Esophagus muscularis mucosa (tissue), 4 donors: ENCODE data around the gene ACTL10. TPM values are rescaled to one million over a fixed set of nuclear protein-coding genes. Genes with fewer than 3 reads are reported as not detected.

Source experiments
- DNase-seq: peaks from one replicate; pipeline ENCODE4 v3.0.0-alpha.2; 2017; ENCODE audit errors: extremely low spot score
- H3K27ac ChIP-seq, 4 donors: fragments of 200-600 bp; sonication (generic); replicated peaks in 1 of 4; 1 replicate in 3 of 4; 2 replicates in 1 of 4; pipeline ENCODE4 v1.5.1; 2016 to 2019; ENCODE audit warnings: mild to moderate bottlenecking in 1 of 4
- H3K27me3 ChIP-seq, 4 donors: fragments of 200-600 bp; sonication (generic); one replicate each; pipeline versions ENCODE4 v1.5.1 to v1.6.0; 2016 to 2019
- H3K36me3 ChIP-seq, 4 donors: fragments of 200-600 bp; sonication (generic); one replicate each; pipeline ENCODE4 v1.5.1; 2016 to 2019
- H3K4me1 ChIP-seq, 4 donors: fragments of 200-600 bp; sonication (generic); one replicate each; pipeline ENCODE4 v1.5.1; 2016 to 2019
- H3K4me3 ChIP-seq, 4 donors: fragments of 200-600 bp; sonication (generic); 1 replicate in 2 of 4; 2 replicates in 2 of 4; pipeline ENCODE4 v1.5.1; 2016 to 2019; ENCODE audit warnings: mild to moderate bottlenecking in 4 of 4, moderate library complexity in 1 of 4
- H3K9me3 ChIP-seq, 4 donors: fragments of 200-600 bp; sonication (generic); 1 replicate in 3 of 4; 2 replicates in 1 of 4; pipeline ENCODE4 v1.5.1; 2016 to 2019
- CTCF ChIP-seq, 3 experiments: fragments of 200-600 bp in 2 of 3; fragments of 450-650 bp in 1 of 3; sonication (generic) in 2 of 3; IDR thresholded peaks; one replicate each; pipeline ENCODE4 v1.5.1; 2017 to 2019; ENCODE audit warnings: antibody characterized with exemption in 3 of 3, mild to moderate bottlenecking in 2 of 3, moderate library complexity in 1 of 3
- EP300 ChIP-seq: sonication (generic); formaldehyde crosslinking; IDR thresholded peaks from one replicate; pipeline ENCODE4 v1.6.1; 2017; ENCODE audit warnings: antibody characterized with exemption
- POLR2A ChIP-seq: fragments of 450-650 bp; IDR thresholded peaks from one replicate; pipeline ENCODE4 v1.6.1; 2017; ENCODE audit warnings: antibody characterized with exemption, moderate library complexity, mild to moderate bottlenecking, low read depth
- POLR2AphosphoS5 ChIP-seq, 2 donors: sonication (generic); formaldehyde crosslinking; IDR thresholded peaks; one replicate each; pipeline ENCODE4 v1.6.1; 2017; ENCODE audit warnings: antibody characterized with exemption in 2 of 2
- WGBS: methylation state at CpG from one replicate; pipeline ENCODE4 v1.1.5; 2018; 5-methylcytosine and 5-hydroxymethylcytosine counted together
- intact Hi-C: fragments of 100-400 bp; cut with DNase I; formaldehyde crosslinking; loops from one replicate; pipeline ENCODE4 v1.15.1; 2023
- total RNA-seq, 4 donors: library from RNA; depleted of rRNA; stranded (reverse); fragments of >200 nt; gene quantifications; one replicate each; pipeline versions ENCODE4 v1.1.0 to v1.2.1, GENCODE V29; 2016

ACTL10 gene
- total RNA-seq, 4 donors from 2014 or later = 1.3 to 2.5 (median 2.0) TPM

- 88% methylated on average over 9 of the region's 9 CpGs for WGBS
- H3K27ac ChIP-seq = no peak overlapping the region
- peaks cover 13 to 32% (median 30%) of the 10 kb centered on the region in 4 donors for H3K4me1 ChIP-seq
- no peaks in the 10 kb centered on the region for H3K36me3 ChIP-seq
- no peaks in the 10 kb centered on the region for H3K9me3 ChIP-seq
- no peak overlapping the region for H3K4me3 ChIP-seq
- H3K27me3 ChIP-seq = no peaks in the 10 kb centered on the region
- no peak for TF ChIP-seq POLR2AphosphoS5 (IDR thresholded peaks at IDR 0.05)
- no peak for TF ChIP-seq CTCF (IDR thresholded peaks at IDR 0.05)
- TF ChIP-seq EP300 = no peak
- no peak for TF ChIP-seq POLR2A
- DNase-seq = no peak
- intact Hi-C loops = no loop called here
Measured at GRCh38 chr20:33681728-33682353, 15.1 kb downstream of the ACTL10 start.

DNA sequence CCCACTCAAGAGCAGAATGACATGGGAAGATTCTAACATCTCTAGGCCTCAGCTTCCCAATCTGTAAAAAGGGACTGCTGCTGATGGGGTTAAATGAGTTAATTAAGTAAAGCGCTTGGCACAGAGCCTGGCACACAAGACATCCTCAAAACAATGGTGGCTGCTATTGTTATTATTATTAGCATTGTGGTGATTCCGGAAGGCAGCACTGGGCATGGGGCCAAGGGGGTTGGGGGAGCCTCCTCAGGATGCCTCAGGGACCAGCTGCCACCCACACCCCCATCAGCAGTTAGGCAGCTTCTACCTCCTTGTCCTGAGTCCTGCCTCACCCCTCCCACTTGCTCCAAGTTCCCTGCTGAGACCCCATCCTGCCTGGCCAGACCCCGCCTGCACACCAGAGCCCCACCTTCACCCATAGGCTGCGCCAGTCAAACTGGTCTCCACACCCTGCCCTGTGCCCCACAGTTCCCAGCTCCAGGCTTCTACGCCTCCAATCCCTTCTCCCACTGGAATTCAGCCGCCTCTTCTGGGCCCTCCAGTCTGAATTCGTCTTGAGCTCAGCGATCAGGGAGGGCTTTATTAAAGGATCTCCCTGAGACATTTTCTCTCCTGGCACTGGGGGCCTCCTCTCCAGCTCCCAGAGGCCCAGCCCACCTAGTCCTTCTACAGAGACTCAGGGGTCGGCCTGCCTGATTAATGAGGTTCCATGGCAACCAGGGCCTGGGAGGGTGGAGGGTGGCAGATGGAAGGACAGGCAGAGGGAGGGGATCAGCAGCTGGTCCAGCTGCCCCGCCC lies 18.0 kb downstream of the ACTL10 start:
- Histone ChIP-seq H3K36me3 (no peaks in the 10 kb centered on the region), H3K27me3 (no peaks in the 10 kb centered on the region), H3K27ac (peak overlapping the region in 1 of 4 donors; percentile 56), H3K4me3 (peak overlapping the region in 1 of 4 donors; percentile 55), H3K4me1 (peaks cover 14 to 27% (median 23%) of the 10 kb centered on the region in 4 donors), H3K9me3 (no peaks in the 10 kb centered on the region)
- TF ChIP-seq EP300 (no peak), POLR2AphosphoS5 (IDR thresholded peaks at IDR 0.05) (no peak), POLR2A (no peak)
- 59% methylated on average over 6 of the region's 10 CpGs for WGBS
- intact Hi-C loops = loop anchor here (5.0 kb wide), 1 partner anchor 48 kb away; the partner anchor contains the start of gene ZNF341
- DNase-seq = no peak

DNA sequence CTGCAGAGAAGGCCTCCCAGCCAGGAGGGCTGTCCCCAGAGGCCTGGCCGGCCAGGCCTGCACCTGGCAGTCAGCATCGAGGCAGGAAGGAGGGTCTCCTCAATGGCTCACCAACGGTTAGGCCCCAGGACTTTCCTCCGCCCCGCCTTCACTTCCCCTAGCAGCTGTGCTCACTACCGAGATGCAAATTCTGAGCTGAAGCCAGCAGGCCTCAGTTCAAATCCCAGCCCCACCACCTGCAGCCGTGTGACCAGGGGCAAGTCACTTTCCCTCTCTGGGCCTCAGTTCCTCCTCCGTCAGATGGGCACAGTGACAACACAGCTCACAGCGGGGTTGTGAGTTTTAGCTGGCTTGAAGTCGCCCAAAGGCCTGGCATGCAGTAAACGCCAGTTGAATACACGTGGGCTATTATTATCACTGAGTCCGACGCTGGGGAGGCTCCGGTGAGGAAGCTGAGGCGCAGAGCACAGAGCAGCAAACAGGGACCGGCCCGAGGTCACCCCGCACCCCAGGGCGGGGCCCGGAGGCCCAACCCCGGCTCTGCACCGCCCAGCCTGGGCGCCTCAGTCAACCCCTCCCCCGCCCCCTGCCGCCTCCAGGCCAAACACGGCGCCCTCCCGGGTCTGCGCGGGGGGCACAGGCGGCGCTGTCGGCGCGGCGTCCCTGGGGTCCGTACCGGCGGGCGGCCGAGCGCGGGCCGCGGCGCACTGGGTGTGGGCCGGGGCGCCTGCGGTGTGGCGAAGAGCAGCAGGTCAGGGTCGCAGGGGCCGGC lies 18.8 kb downstream of the ACTL10 start:
- peak overlapping the region; percentile 53 to 67 (median 55) for H3K4me3 ChIP-seq
- no peaks in the 10 kb centered on the region for H3K9me3 ChIP-seq
- intact Hi-C loops = loop anchor here (5.0 kb wide), 1 partner anchor 47 kb away; the partner anchor contains the start of gene ZNF341
- H3K27me3 ChIP-seq = no peaks in the 10 kb centered on the region
- H3K4me1 ChIP-seq = peaks cover 14 to 27% (median 23%) of the 10 kb centered on the region in 4 donors
- H3K27ac ChIP-seq = peak overlapping the region in 3 of 4 donors; percentile 36 to 70 (median 56)
- H3K36me3 ChIP-seq = no peaks in the 10 kb centered on the region
- TF ChIP-seq POLR2A (no peak), POLR2AphosphoS5 (IDR thresholded peaks at IDR 0.05) (no peak), CTCF (IDR thresholded peaks at IDR 0.05) (no peak), EP300 (no peak)
- DNase-seq = no peak
- WGBS = no CpG with 5 or more reads among the region's 53 CpGs

GRCh38 chr20:33686100-33686983 lies 19.6 kb downstream of the ACTL10 start, which contains the start of gene E2F1:
E2F1 (minus strand) TSS chr20:33686385; CDS start chr20:33686264, 121 bp downstream.
- Histone ChIP-seq H3K36me3 (no peaks in the 10 kb centered on the region), H3K4me3 (peak within 1 kb of the TSS; percentile 53 to 67 (median 55)), H3K27ac (peak within 1 kb of the TSS; percentile 45 to 73 (median 69)), H3K9me3 (no peaks in the 10 kb centered on the region), H3K27me3 (no peaks in the 10 kb centered on the region), H3K4me1 (peaks cover 14 to 27% (median 23%) of the 10 kb centered on the region in 4 donors)
- intact Hi-C loops = loop anchor here (5.0 kb wide), 1 partner anchor 46 kb away; the partner anchor contains the start of gene ZNF341
- WGBS = 20% methylated on average over 9 of the region's 101 CpGs
- TF ChIP-seq EP300 (no peak), CTCF (IDR thresholded peaks at IDR 0.05) (peak; percentile 49 to 69 (median 60)), POLR2A (no peak), POLR2AphosphoS5 (IDR thresholded peaks at IDR 0.05) (peak; percentile 20 to 62)
- peak; percentile 98 for DNase-seq
